ENCODE data around the gene SEMA4D.

SEMA4D gene

DNA sequence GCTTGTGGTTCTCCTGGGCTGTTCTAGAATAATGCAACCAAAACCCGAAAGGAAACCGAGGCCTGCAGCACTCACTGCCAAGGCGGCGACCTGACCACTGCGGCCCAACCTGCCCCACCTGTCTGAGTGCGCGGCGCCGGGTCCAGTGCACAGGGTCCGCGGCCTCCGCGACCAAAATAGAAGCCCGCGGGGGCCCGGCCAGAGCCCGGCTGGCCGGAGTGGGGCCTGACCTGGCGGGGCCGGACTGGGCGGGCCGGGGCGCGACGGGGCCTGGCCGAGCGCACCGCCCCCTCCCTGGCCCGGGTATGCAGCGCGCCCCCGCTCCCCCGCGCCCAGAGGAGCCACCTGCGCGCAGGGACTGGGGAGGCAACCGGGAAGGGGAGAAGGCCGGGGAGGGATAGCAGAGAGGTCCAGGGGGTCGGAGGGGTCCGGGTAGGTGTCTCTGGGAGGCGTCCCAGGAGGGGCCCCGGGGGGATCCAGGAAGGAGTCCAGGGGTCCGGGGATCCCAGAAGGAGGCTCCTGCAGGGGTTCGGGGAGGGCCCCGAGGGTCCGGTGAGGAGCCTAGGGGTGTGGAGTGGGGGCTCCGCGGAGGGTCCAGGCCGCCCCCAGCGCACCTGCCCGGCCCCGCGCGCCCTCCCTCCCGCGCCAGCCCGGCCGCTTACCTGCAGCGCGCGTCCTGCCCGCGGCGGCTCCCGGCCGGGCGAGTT is 503 bp downstream of the SEMA4D start:
- Mint-ChIP-seq H3K27ac (no peak overlapping the region), H3K9me3 (no peaks in the 10 kb centered on the region), H3K4me1 (peaks cover 61% of the 10 kb centered on the region), H3K4me3 (peak overlapping the region; percentile 81), H3K36me3 (ENCODE audit: low read depth) (no peaks in the 10 kb centered on the region), H3K27me3 (ENCODE audit: low read depth, poor library complexity) (peaks cover 3% of the 10 kb centered on the region)
- peak; percentile 52 for DNase-seq
- TF ChIP-seq, protein P1, sequence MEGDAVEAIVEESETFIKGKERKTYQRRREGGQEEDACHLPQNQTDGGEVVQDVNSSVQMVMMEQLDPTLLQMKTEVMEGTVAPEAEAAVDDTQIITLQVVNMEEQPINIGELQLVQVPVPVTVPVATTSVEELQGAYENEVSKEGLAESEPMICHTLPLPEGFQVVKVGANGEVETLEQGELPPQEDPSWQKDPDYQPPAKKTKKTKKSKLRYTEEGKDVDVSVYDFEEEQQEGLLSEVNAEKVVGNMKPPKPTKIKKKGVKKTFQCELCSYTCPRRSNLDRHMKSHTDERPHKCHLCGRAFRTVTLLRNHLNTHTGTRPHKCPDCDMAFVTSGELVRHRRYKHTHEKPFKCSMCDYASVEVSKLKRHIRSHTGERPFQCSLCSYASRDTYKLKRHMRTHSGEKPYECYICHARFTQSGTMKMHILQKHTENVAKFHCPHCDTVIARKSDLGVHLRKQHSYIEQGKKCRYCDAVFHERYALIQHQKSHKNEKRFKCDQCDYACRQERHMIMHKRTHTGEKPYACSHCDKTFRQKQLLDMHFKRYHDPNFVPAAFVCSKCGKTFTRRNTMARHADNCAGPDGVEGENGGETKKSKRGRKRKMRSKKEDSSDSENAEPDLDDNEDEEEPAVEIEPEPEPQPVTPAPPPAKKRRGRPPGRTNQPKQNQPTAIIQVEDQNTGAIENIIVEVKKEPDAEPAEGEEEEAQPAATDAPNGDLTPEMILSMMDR (IDR thresholded peaks at IDR 0.05) = no peak

DNA sequence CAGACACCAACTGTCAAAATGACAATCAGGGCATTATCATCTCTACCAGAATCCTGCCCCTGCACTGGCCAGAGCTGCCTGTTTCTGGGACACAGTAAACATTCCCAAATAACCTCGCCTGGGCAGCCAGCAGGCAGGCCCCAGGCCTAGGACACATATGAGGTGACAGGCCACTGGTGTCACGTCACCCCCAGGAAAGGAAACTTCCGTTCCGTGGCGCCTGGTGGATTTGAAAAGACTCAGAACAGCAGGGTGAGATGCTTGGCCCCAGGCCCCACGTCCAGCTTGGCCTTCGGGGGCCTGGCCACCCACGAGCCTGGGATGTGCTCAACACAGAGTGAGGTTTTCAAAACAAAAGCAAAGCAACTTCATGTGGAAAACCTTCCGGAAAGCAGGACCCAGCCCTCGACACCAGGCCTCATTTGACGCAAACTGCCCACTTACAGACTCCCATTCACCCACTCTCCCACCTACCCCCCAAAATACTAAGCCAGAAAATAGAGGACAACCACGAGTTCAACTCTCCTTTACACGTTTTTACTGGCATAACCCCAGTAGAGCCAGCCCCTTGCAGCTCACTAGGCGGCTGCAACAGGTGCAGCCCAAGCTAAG is 1.2 kb downstream of the SEMA4D start:
- Mint-ChIP-seq H3K36me3 (ENCODE audit: low read depth) (no peaks in the 10 kb centered on the region), H3K27me3 (ENCODE audit: low read depth, poor library complexity) (peaks cover 3% of the 10 kb centered on the region), H3K9me3 (no peaks in the 10 kb centered on the region), H3K4me3 (peak overlapping the region; percentile 81), H3K27ac (no peak overlapping the region), H3K4me1 (peaks cover 67% of the 10 kb centered on the region)
- TF ChIP-seq, protein P1 (IDR thresholded peaks at IDR 0.05) = no peak
- no peak for DNase-seq

DNA sequence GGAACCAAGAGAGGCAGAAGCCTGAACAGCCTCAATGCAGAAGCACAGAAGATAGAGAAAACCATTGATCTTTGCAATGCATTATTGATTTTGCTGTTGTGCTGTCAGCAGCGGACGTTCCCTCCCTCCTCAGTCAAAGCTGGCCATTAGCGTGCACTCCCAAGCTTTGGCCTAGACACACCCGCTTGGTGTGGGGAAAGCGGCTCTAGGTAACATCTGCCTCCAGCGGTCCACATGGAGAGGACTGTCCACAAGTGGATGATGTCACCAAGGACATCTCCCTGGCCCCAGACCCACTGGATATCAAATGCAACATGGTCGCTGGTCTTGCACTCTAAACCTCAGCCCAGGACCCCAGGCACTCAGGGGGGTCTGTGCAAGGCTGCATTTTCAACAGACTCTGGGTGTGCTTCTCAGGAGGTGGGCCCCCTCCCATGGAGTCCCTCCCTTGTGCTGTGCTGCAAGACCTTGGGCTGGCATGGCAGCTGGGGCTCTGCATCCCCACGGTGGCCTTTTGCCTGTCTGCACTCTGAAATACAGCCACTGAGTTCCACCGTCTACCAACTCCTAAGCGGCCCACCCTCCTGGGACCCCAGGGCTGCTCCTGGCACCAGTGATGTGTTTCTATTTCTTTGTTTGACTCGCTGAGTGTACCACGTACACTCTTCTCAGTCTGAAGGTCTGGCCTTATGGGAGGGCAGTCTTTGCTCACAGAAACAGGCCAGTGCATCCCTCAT is 1.9 kb downstream of the SEMA4D start:
- Mint-ChIP-seq H3K36me3 (ENCODE audit: low read depth) (no peaks in the 10 kb centered on the region), H3K9me3 (no peaks in the 10 kb centered on the region), H3K27ac (peak overlapping the region; percentile 31), H3K27me3 (ENCODE audit: low read depth, poor library complexity) (peaks cover 3% of the 10 kb centered on the region), H3K4me3 (peak overlapping the region; percentile 81), H3K4me1 (peaks cover 67% of the 10 kb centered on the region)
- DNase-seq = no peak
- TF ChIP-seq, protein P1 (IDR thresholded peaks at IDR 0.05) = no peak

DNA sequence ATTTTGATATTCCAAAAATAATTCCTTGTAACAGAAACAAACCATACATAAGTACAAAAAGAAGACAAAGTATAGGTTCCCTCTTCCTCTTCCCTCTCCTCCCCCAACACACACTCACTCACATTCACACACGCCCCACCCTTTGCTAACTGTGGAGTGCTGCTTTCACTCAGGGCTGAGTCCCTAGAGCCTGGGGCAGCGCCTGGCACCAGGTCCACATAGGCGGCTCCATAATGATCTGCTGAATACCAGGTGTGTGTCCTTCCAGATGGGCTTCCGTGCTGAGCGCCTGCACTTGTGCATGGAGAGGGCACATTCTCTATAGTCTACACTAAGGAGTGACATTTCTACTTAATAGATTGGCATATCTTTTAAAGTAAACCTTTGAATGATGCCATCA is 3.7 kb downstream of the SEMA4D start:
- Mint-ChIP-seq H3K9me3 (no peaks in the 10 kb centered on the region), H3K4me3 (no peak overlapping the region), H3K36me3 (ENCODE audit: low read depth) (peaks cover 5% of the 10 kb centered on the region), H3K27me3 (ENCODE audit: low read depth, poor library complexity) (peaks cover 3% of the 10 kb centered on the region), H3K27ac (no peak overlapping the region), H3K4me1 (peaks cover 64% of the 10 kb centered on the region)
- DNase-seq = no peak
- TF ChIP-seq, protein P1 (IDR thresholded peaks at IDR 0.05) = no peak

DNA sequence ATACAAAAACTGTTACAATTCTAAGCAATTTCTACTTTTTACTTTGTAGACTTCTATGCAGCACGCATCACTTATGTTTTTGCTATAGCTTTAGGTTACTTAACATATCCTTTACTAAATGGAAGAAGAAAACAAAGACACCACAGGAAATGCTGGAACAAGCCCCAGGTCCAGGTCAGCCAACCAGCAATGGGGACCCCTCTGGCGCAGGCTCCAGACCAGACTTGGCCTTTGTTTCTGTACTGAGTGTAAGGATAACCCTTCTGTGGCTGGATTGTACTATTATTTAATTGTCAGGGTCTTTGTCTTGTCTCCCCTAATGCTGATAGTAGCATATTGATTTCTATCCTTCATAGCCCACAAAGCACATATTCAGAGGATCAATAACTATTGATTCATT is 4.2 kb downstream of the SEMA4D start:
- Mint-ChIP-seq H3K27ac (no peak overlapping the region), H3K4me1 (peaks cover 62% of the 10 kb centered on the region), H3K4me3 (no peak overlapping the region), H3K36me3 (ENCODE audit: low read depth) (peaks cover 10% of the 10 kb centered on the region), H3K9me3 (no peaks in the 10 kb centered on the region), H3K27me3 (ENCODE audit: low read depth, poor library complexity) (peaks cover 3% of the 10 kb centered on the region)
- TF ChIP-seq, protein P1 (IDR thresholded peaks at IDR 0.05) = no peak
- no peak for DNase-seq

Data from nephron progenitor cell (in vitro differentiated cells).